Right renal cortex interstitium (tissue), 3 donors: ENCODE results near the gene DAGLA. TPM values are rescaled to one million over a fixed set of nuclear protein-coding genes. Genes with fewer than 3 reads are reported as not detected.
"Not testable (repeated sequence)": the region's sequence is repeated elsewhere in the genome, so short reads cannot be mapped to it uniquely, and the experiment has no call there.

Experiments
- DNase-seq, 3 donors: peaks; one replicate each; pipeline ENCODE4 v3.0.0-alpha.2; 2013; ENCODE audit warnings: low read depth in 3 of 3, low spot score in 2 of 3
- polyA plus RNA-seq, 3 donors: library from polyadenylated mRNA; unstranded; fragments of 120-200 nt; gene quantifications; one replicate each; pipeline ENCODE4 v1.2.1, GENCODE V29; 2013; ENCODE audit not compliant: insufficient read length in 3 of 3

Gene DAGLA
- polyA plus RNA-seq, 3 donors, result 2.6 to 3.3 (median 3.0) TPM

GRCh38 chr11:61666684-61667297 lies 13.4 kb upstream of the DAGLA start:
- no peak for DNase-seq

GRCh38 chr11:61667684-61668305 lies 12.4 kb upstream of the DAGLA start:
- DNase-seq, result no peak

- no peak for DNase-seq
These were observed 10.8 kb upstream of the DAGLA start for GRCh38 chr11:61669417-61669816.

GRCh38 chr11:61670626-61671025 lies 9.6 kb upstream of the DAGLA start:
- DNase-seq, result no peak

- DNase-seq, result no peak
These were observed 8.7 kb upstream of the DAGLA start for GRCh38 chr11:61671527-61671926.

- DNase-seq, result not testable (repeated sequence)
These were observed 6.2 kb upstream of the DAGLA start for GRCh38 chr11:61673946-61674467.

- no peak for DNase-seq
These were observed 4.4 kb upstream of the DAGLA start for GRCh38 chr11:61675826-61676225.

GRCh38 chr11:61679296-61679695 lies 895 bp upstream of the DAGLA start:
- DNase-seq, result no peak

- DNase-seq, result no peak
These were observed 531 bp downstream of the DAGLA start for GRCh38 chr11:61680622-61681221.

- no peak for DNase-seq
These were observed 2.0 kb downstream of the DAGLA start for GRCh38 chr11:61682093-61682732.

- no peak for DNase-seq
These were observed 2.9 kb downstream of the DAGLA start for GRCh38 chr11:61682906-61683675.

GRCh38 chr11:61683961-61684869 lies 4.0 kb downstream of the DAGLA start:
- DNase-seq, result no peak

GRCh38 chr11:61684870-61685616 lies 4.9 kb downstream of the DAGLA start:
- DNase-seq, result no peak

GRCh38 chr11:61685617-61685967 lies 5.4 kb downstream of the DAGLA start:
- no peak for DNase-seq

- no peak for DNase-seq
These were observed 5.9 kb downstream of the DAGLA start for GRCh38 chr11:61686066-61686465.

GRCh38 chr11:61686469-61686868 lies 6.3 kb downstream of the DAGLA start:
- no peak for DNase-seq

- DNase-seq, result no peak
These were observed 7.2 kb downstream of the DAGLA start for GRCh38 chr11:61687420-61687819.

GRCh38 chr11:61688365-61689163 lies 8.4 kb downstream of the DAGLA start:
- DNase-seq, result no peak
